SK-N-MC (cell line): Measurements from ENCODE around the gene LRRC3B.

ENCODE experiments used
- DNase-seq: peaks from one replicate; pipeline ENCODE4 v3.0.0-alpha.2; 2011; ENCODE audit warnings: low read depth, low spot score
- H3K27ac ChIP-seq: fragments of 200-600 bp; sonication (generic); 2 replicates; pipeline ENCODE4 v1.5.1; 2016; ENCODE audit warnings: mixed run types
- H3K36me3 ChIP-seq: fragments of 200-600 bp; sonication (generic); 2 replicates; pipeline ENCODE4 v1.6.1; 2017; ENCODE audit warnings: antibody characterized with exemption, low read length, mixed read lengths; ENCODE audit not compliant: insufficient read depth
- H3K4me3 ChIP-seq: fragments of 200-600 bp; sonication (generic); 2 replicates; pipeline ENCODE4 v1.5.1; 2016
- H3K9ac ChIP-seq: fragments of 200-600 bp; sonication (generic); 2 replicates; pipeline ENCODE4 v1.8.0; 2017; ENCODE audit warnings: mixed run types, mixed read lengths; ENCODE audit not compliant: insufficient read length
- H3K9me3 ChIP-seq: fragments of 200-600 bp; sonication (generic); 2 replicates; pipeline ENCODE4 v1.6.1; 2017; ENCODE audit warnings: low read depth, mild to moderate bottlenecking, antibody characterized with exemption, low read length, moderate library complexity, mixed read lengths
- EZH2 ChIP-seq: fragments of 200-600 bp; sonication (generic); IDR thresholded peaks from one replicate; pipeline ENCODE4 v1.6.1; 2017; ENCODE audit warnings: antibody characterized with exemption
- FOXP2 ChIP-seq: optimal IDR thresholded peaks from 2 replicates; pipeline ENCODE3; 2011; ENCODE audit warnings: mild to moderate bottlenecking, moderate library complexity; ENCODE audit not compliant: insufficient read depth; ENCODE audit errors: extremely low read length, control extremely low read depth
- POLR2AphosphoS5 ChIP-seq: IDR thresholded peaks from 2 replicates; pipeline ENCODE4 v1.6.1; 2012; ENCODE audit warnings: mild to moderate bottlenecking, low read depth, low read length, borderline replicate concordance

The LRRC3B gene

DNA sequence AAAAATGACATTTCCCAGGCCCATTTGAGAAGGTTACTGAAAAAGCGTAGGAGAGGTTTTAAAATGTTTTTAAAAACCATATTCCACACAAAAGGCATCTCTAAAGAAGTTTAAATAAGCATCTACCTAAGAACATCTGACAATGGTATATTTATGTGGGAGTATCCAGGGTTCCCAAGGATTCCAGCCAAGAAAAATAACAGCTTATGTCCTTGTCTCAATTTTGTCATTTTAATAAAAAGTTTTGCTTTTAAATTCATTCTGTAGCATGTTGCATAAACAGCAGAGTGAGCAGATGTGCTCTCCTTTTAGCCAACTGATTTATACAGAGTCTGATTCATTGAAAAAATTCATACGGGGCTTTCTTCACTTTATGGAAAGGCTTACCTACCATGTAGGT is 129.9 kb downstream of the LRRC3B start:
- Histone ChIP-seq H3K9me3 (no peaks in the 10 kb centered on the region), H3K9ac (no peak overlapping the region), H3K36me3 (no peaks in the 10 kb centered on the region), H3K27ac (no peak overlapping the region), H3K4me3 (no peak overlapping the region)
- no peak for TF ChIP-seq POLR2AphosphoS5
- DNase-seq, result no peak

DNA sequence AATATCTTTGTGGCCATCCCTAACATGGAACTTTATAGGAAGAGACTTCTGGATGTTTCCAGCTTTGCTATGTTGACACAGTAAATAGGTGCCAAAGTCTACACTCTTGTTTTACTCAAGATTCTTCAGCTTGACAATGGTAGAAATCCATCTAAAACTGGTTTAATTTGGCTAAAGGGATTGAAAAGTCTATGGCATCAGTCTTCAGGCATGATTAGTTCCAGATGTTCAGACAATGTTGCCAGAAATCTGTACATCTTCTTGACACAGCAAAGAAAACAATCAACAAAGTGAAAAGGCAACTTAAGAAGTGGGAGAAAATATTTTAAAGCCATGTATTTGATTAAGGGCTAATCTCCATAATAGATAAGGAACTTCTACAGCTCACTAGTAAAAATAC is 130.5 kb downstream of the LRRC3B start:
- Histone ChIP-seq H3K36me3 (no peaks in the 10 kb centered on the region), H3K9me3 (no peaks in the 10 kb centered on the region), H3K9ac (no peak overlapping the region), H3K27ac (no peak overlapping the region), H3K4me3 (no peak overlapping the region)
- TF ChIP-seq EZH2 (no peak), POLR2AphosphoS5 (no peak), FOXP2 (no peak)
- DNase-seq, result no peak

DNA sequence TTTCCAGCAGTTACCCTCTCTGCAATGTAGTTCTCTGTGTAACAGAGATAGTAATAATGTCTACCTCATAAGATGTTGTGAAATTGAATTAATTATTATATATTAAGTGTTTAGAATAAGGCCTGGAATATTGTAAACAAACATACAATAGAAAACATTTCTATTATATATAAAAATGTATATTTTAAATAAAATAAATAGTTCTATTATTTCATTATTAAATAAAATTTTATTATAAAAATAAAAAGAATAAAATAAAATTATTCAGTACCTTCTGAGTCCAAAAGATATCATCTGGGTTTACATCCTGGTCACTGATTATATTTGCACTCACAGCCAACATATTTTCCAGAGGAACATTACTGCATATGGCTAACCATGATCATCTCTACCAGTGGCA is 135.4 kb downstream of the LRRC3B start:
- Histone ChIP-seq H3K9me3 (no peaks in the 10 kb centered on the region), H3K4me3 (no peak overlapping the region), H3K27ac (no peak overlapping the region), H3K36me3 (no peaks in the 10 kb centered on the region), H3K9ac (no peak overlapping the region)
- TF ChIP-seq FOXP2 (no peak), POLR2AphosphoS5 (no peak), EZH2 (no peak)
- no peak for DNase-seq
